MCF 10A (cell line): ENCODE results near the gene ANAPC7. TPM values are rescaled to one million over a fixed set of nuclear protein-coding genes. Genes with fewer than 3 reads are reported as not detected.

Experiments
- BruUV-seq: library from RNA; stranded (reverse); fragments of 400-500 nt; replicated peaks from 2 replicates; lab custom pipeline; 2021; lab: Mats Ljungman, UMichigan
- CTCF ChIA-PET: fragments of 300-600 bp; sonication (Branson Sonifier 250); formaldehyde crosslinking; extraction: SDS; loops from one replicate; lab custom pipeline; 2021; ENCODE audit warnings: antibody characterized with exemption, inconsistent platforms; lab: Yijun Ruan, JAX
- POLR2A ChIA-PET: fragments of 300-600, 350-650 bp; sonication (Branson Sonifier 250); formaldehyde crosslinking; extraction: SDS; loops from one replicate; lab custom pipeline; 2020; ENCODE audit warnings: antibody characterized with exemption, inconsistent platforms; lab: Yijun Ruan, JAX
- DNase-seq: peaks from one replicate; pipeline ENCODE4 v3.0.0-alpha.2; 2018; ENCODE audit not compliant: unreplicated experiment
- H3K27ac Mint-ChIP-seq: one replicate; pipeline ENCODE4 v1.8.0; 2022; ENCODE audit warnings: mild to moderate bottlenecking, low read depth, mixed read lengths; ENCODE audit not compliant: unreplicated experiment
- H3K27me3 Mint-ChIP-seq: one replicate; pipeline ENCODE4 v1.8.0; 2022; ENCODE audit warnings: mixed read lengths; ENCODE audit not compliant: insufficient read depth, unreplicated experiment
- H3K36me3 Mint-ChIP-seq: one replicate; pipeline ENCODE4 v1.8.0; 2022; ENCODE audit warnings: mild to moderate bottlenecking, moderate library complexity, mixed read lengths; ENCODE audit not compliant: insufficient read depth, unreplicated experiment
- H3K4me1 Mint-ChIP-seq: one replicate; pipeline ENCODE4 v1.8.0; 2022; ENCODE audit warnings: mixed read lengths; ENCODE audit not compliant: insufficient read depth, unreplicated experiment
- H3K4me3 Mint-ChIP-seq: one replicate; pipeline ENCODE4 v1.8.0; 2022; ENCODE audit warnings: mild to moderate bottlenecking, moderate library complexity, mixed read lengths; ENCODE audit not compliant: unreplicated experiment
- H3K9me3 Mint-ChIP-seq: one replicate; pipeline ENCODE4 v1.8.0; 2022; ENCODE audit warnings: mixed read lengths; ENCODE audit not compliant: unreplicated experiment
- intact Hi-C: fragments of 100-400 bp; cut with micrococcal nuclease; formaldehyde crosslinking; loops from 2 replicates; pipeline ENCODE4 v1.14.1; 2022
- total RNA-seq: library from RNA; stranded (reverse); gene quantifications from 2 replicates; pipeline ENCODE4 v1.2.3, GENCODE V29; 2022
- TF ChIP-seq, protein P1 (sequence below): fragments of 200-600 bp; IDR thresholded peaks from one replicate; pipeline ENCODE4 v1.8.0; 2022; ENCODE audit warnings: antibody characterized with exemption, mild to moderate bottlenecking; ENCODE audit not compliant: unreplicated experiment

The ANAPC7 gene
- total RNA-seq, 1 experiment from 2014 or later: 87.1 TPM

DNA sequence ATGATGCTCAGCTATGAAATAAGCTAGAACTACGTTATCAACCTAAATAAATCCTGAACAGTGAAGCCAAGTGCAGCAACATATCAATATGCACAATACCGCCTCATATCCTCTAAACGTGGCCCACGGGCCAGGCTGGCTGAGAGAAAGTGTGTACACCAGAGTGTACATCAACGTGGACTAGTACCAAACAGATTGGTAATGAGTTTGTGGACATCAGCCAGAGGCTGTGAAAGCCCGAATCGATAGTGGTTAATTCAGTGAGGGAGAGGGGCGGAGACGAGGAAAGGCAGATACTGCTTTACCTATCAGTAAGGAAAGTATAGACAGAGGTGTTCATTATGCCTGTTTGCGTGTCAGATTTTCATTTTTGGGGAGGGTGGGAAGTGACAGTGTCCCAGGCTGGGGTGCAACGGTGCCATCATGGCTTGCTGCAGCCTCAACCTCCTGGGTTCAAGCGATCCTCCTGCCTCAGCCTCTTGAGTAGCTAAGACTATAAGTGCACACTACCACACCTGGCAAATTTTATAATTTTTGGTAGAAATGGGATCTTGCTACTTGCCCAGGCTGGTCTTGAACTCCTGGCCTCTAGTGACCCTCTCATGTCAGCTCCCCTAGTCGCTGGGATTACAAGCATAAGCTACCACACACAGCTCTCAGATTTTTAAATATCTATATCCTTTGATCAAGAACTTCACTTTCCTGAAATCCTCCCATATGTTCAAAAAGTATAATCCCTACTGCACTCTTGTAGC is 50.1 kb downstream of the ANAPC7 start:
- H3K36me3 Mint-ChIP-seq: peaks cover 36% of the 10 kb centered on the region
- H3K4me3 Mint-ChIP-seq: no peak overlapping the region
- TF ChIP-seq, protein P1, sequence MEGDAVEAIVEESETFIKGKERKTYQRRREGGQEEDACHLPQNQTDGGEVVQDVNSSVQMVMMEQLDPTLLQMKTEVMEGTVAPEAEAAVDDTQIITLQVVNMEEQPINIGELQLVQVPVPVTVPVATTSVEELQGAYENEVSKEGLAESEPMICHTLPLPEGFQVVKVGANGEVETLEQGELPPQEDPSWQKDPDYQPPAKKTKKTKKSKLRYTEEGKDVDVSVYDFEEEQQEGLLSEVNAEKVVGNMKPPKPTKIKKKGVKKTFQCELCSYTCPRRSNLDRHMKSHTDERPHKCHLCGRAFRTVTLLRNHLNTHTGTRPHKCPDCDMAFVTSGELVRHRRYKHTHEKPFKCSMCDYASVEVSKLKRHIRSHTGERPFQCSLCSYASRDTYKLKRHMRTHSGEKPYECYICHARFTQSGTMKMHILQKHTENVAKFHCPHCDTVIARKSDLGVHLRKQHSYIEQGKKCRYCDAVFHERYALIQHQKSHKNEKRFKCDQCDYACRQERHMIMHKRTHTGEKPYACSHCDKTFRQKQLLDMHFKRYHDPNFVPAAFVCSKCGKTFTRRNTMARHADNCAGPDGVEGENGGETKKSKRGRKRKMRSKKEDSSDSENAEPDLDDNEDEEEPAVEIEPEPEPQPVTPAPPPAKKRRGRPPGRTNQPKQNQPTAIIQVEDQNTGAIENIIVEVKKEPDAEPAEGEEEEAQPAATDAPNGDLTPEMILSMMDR: no peak
- H3K27ac Mint-ChIP-seq: no peak overlapping the region
- BruUV-seq: no TSS peak
- intact Hi-C loops: no loop called here
- H3K9me3 Mint-ChIP-seq: no peaks in the 10 kb centered on the region
- no peaks in the 10 kb centered on the region for H3K27me3 Mint-ChIP-seq
- H3K4me1 Mint-ChIP-seq: no peaks in the 10 kb centered on the region
- DNase-seq: no peak
- CTCF ChIA-PET: interaction anchor here (0.6 to 0.9 kb wide), 4 partner anchors 13 to 249 kb away, joined by 3 to 4 read pairs (median 4); no protein-coding TSS in a partner anchor
- POLR2A ChIA-PET: interaction anchor here (0.7 to 7.0 kb wide), 7 partner anchors 8 to 78 kb away, joined by 3 to 25 read pairs (median 4); no protein-coding TSS in a partner anchor

DNA sequence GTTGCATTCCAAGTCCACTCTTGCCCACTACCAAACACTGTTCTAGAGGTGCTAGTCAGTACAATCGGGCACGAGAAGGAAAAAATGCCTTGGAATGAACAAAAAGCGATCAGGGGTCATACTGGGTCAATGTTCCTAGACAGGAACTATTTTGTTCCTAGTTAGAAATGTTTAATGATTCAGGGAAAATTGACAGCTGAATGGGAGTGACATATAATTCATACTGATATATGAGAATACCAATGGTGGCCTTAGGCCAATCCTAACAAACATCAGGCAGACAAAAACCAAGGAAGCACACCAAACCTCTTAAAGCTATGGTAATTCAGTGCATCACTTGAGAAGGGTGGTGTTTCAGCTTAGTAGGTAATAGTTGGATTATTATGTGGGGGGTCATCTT is 51.1 kb downstream of the ANAPC7 start:
- H3K4me1 Mint-ChIP-seq: no peaks in the 10 kb centered on the region
- no peaks in the 10 kb centered on the region for H3K9me3 Mint-ChIP-seq
- H3K27ac Mint-ChIP-seq: no peak overlapping the region
- ChIA-PET CTCF (interaction anchor here (0.6 to 0.7 kb wide), 2 partner anchors 14 to 161 kb away, joined by 3 to 4 read pairs; no protein-coding TSS in a partner anchor), POLR2A (interaction anchor here (0.6 to 7.0 kb wide), 8 partner anchors 12 to 79 kb away, joined by 3 to 25 read pairs (median 4); no protein-coding TSS in a partner anchor)
- TF ChIP-seq, protein P1: no peak
- no peak overlapping the region for H3K4me3 Mint-ChIP-seq
- no peak for DNase-seq
- peaks cover 46% of the 10 kb centered on the region for H3K36me3 Mint-ChIP-seq
- H3K27me3 Mint-ChIP-seq: no peaks in the 10 kb centered on the region
- no TSS peak for BruUV-seq
- intact Hi-C loops: no loop called here

DNA sequence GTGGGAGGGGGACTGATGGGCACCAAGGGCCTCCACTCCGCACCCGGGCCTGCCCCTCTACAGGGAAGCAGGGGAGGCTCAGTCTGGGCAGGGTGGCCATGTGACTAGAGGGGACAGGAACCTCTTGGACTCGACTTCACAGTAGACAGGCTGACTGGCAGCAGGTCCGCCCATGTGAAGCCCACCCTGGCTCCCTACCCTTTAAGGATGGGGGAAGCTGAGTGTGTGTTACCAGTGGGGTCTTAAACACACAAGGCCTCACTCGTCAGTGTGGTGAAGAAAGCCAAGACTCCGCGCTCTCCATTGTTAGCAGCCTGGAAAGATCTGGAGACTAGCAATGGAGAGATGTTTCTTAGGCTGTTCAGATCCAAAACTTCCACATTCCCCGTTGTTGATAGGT is 52.4 kb downstream of the ANAPC7 start:
- intact Hi-C loops: no loop called here
- no peak for DNase-seq
- ChIA-PET POLR2A (interaction anchor here (0.7 to 7.0 kb wide), 5 partner anchors 11 to 103 kb away, joined by 3 to 25 read pairs (median 3); no protein-coding TSS in a partner anchor), CTCF (interaction anchor here (0.6 to 0.8 kb wide), 3 partner anchors 8 to 1608 kb away, joined by 3 to 5 read pairs (median 3); no protein-coding TSS in a partner anchor)
- TF ChIP-seq, protein P1: no peak
- Mint-ChIP-seq H3K4me3 (no peak overlapping the region), H3K27ac (no peak overlapping the region), H3K27me3 (no peaks in the 10 kb centered on the region), H3K9me3 (no peaks in the 10 kb centered on the region), H3K36me3 (peaks cover 56% of the 10 kb centered on the region), H3K4me1 (no peaks in the 10 kb centered on the region)
- no TSS peak for BruUV-seq

DNA sequence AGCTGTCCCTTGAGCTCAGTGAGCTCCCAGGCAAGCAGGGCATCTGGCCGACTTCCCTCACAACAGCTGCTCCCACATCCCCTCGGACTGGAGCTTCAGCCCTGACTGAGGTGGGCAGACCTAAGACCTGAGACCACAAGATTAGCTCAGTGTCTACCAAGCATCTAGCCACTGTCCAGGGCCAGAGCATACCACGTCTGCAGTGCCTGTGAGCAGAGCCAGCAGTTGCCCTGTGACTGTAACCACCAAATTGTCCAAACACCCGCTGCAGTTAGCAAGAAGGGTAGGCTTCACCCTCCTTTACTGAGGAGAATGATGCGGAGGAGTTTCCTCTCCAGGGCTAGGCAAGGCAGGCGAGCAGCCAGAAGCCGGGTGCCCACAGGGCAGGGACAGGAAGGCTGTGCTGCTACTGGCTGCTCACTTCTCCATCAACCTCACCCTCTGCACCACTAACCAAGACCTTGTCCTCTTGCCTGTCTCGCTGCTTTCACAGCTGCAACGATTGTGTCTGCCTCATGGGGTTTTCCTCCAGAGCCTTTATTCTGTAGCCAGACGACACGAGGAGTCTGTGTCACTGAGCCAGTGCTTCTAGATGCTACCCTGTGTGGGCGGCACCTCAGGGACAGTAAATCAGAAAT is 53.9 kb downstream of the ANAPC7 start:
- no TSS peak for BruUV-seq
- intact Hi-C loops: no loop called here
- Mint-ChIP-seq H3K4me3 (no peak overlapping the region), H3K27ac (no peak overlapping the region), H3K9me3 (no peaks in the 10 kb centered on the region), H3K4me1 (no peaks in the 10 kb centered on the region), H3K27me3 (no peaks in the 10 kb centered on the region), H3K36me3 (peaks cover 71% of the 10 kb centered on the region)
- ChIA-PET POLR2A (interaction anchor here (0.6 to 7.0 kb wide), 6 partner anchors 9 to 102 kb away, joined by 3 to 25 read pairs (median 4); partner anchors contain the start of gene ATP2A2), CTCF (interaction anchor here (0.5 to 0.7 kb wide), 3 partner anchors 9 to 391 kb away, joined by 3 to 4 read pairs (median 3); no protein-coding TSS in a partner anchor)
- TF ChIP-seq, protein P1: no peak
- DNase-seq: no peak
